Fibroblast of upper back skin (primary cell): ENCODE data around the gene CFAP52.
"Not testable (repeated sequence)": the region's sequence is repeated elsewhere in the genome, so short reads cannot be mapped to it uniquely, and the experiment has no call there.

Experiments used
- DNase-seq: peaks from one replicate; pipeline ENCODE4 v3.0.0-alpha.2; 2013

Gene CFAP52

DNA sequence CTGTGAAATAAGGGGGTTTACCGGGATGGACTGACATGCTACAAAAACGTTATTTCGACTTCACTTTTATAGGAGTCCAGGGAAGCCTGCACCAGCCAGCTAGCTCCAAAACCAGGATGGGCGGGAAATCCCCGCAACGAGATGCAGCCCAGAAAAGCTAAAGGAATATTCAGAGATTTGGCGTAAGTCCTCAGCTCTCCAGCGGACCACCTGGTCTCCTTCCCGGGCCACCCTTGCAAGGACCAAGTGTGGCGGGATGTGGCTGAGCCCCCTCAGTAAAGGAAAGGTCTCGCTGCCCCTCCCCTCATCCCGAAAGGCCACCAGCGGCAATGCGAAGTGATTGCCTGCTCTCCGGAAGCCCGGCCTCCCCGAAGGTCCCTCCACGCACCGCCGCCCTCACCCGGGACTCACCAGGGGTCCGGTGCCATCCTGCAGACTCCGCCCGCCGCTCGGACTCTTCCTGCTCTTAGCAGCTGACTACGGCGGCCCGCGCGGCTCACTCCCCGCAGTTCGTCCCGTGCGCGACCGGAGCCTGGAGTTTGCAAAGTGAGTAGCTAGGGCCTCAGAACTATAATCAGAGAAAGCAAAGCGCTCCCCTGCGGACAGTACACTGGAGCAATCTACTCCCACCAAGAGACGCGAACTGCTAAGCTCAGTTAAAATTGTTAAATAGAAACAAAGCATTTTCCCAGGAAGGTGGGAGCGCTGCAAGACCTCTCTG, 901 bp upstream of the CFAP52 start, which contains the start of gene STX8:
Gene STX8, minus strand, starts transcription at position 440 of the 721 bp plus-strand sequence. Its CDS starts 12 bp downstream, at position 428.
- DNase-seq: peak; percentile 85

DNA sequence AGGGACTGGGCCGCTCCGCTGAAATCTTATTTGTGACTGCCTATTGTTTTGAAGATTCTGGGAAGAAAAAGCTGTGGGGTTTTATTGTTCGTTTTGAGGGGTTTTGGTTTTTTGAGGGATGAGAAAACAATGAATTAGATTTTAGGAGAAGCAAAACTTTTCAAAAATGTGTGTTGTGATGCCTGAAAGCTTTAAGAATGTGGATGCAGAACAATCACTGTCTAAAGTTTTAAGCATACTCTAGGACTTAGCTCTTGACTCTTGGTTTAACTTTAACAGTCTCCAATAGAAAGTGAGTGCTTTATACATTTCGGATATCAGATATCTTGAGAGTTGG, 899 bp downstream of the CFAP52 start:
- DNase-seq: no peak

DNA sequence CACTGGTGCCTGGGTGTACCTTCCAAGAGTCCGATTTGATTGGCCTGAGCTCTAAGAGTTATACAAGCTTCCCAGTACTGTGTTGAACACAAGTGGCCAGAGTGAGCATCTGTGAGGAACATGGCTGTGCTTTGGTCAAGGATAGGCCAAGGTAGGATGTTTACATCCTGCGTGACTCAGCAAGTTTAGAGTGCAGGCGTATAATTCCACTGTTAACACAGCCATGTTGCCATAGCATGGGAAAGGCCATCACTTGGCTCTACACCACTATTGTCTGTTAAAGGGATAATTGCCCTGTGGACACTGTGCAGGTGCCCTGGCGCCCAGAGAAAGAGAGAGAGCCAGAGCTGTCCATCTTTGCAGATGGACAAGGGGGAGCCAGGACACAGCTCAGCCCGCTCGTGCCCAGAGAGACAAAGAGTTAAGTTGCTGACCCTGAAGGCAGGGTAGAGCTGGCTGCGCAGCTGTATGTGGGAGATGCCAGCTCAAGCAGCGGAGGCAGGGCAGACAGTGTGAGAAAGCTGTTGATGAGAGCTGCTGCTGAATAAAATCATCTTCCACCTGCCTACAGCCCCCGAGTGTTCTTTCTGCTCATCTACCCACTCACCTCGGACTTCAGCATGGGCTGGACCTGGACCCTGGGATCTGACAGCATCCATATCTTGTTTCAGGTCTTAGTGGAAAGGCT, 11.7 kb downstream of the CFAP52 start:
- no peak for DNase-seq

DNA sequence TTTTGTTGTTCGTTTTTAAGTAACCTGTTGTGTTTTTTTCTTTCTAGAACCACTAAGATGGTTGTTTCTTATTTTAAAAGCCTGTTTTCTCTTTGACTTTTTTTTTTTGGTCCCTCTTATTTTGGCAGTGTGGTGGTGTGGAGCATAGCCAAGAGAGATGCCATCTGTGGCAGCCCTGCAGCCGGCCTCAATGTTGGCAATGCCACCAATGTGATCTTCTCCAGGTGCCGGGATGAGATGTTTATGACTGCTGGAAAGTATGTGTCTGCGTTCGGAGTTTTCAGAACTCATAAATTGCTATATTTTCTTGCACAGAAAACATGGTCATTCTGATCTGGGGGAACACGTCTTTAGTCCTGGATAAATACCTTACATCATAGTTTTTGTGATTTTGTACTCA, 17.6 kb downstream of the CFAP52 start:
- no peak for DNase-seq

DNA sequence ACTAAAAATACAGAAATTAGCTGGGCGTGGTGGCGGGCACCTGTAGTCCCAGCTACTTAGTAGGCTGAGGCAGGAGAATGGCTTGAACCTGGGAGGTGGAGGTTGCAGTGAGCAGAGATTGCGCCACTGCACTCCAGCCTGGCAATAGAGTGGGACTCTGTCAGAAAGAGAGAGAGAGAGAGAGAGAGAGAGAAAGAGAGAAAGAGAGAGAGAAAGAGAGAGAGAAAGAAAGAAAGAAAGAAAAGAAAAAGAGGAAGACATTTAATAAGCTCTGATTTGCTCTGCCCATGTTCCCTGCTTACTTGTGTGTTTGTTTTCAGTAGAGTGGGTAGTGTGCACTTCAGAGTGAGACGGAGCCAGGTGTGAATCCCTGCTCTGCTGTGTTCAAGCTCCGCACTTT, 21.2 kb downstream of the CFAP52 start:
- DNase-seq: not testable (repeated sequence)

DNA sequence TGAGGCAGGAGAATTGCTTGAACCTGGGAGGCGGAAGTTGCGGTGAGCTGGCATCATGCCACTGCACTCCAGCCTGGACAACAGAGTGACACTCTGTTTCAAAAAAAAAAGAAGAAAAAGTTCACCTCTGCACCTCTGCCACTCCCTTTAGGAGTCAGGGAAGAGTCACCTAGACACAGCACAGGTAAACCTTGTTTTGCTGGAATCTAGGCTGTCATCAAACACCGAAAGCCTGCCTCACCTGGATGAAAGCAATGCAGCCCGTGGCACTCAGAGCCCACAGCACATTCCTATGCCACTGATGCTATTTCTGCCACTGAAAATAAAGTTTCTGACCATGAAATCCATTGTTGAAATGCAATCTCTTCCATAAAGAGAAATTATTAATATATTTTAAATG, 22.2 kb downstream of the CFAP52 start:
- DNase-seq: no peak

DNA sequence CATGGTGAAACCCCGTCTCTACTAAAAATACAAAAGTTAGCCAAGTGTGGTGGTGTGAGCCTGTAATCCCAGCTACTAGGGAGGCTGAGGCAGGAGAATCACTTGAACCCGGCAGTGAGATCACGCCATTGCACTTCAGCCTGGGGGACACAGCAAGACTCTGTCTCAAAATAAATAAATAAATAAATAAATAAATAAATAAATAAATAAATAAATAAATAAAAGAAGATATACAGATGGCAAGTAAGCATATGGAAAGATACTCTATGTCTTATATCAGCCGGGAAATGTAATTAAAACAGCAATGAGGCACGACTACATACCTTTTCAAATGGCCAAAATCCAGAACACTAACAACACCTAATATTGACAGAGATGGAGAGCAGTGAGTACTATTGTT, 28.1 kb downstream of the CFAP52 start:
- not testable (repeated sequence) for DNase-seq

DNA sequence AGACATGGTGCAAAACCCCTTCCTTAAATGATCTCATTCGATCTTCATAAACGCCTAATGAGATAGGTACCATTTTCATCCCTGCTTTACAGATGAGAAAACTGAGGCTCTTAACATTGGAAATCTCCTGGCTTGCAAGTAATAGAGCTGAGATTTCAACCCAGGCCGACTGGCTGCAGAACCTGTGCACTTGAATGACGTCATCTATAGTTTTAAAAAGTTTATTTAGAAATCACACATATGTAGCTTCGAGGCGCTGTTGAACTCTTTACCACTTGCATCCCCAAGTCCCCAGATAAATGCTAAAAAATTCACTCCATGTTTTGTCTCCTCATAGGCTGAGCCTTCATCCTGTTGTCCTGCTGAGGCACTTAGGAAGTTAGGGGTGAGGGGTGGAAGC, 30.0 kb downstream of the CFAP52 start:
- DNase-seq: no peak

DNA sequence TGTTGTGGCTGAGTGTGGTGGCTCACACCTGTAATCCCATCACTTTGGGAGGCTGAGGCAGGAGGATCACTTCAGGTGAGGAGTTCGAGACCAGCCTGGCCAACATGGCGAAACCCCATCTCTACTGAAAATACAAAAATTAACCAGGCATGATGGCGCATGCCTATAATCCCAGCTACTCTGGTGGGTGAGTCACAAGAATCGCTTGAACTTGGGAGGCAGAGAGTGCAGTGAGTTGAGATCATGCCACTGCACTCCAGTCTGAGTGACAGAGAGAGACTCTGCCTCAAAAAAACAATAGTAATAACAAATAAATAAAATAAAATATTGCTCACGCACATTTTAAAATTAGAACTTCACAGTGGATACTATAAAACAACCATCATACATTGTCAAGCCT, 30.6 kb downstream of the CFAP52 start:
- not testable (repeated sequence) for DNase-seq

DNA sequence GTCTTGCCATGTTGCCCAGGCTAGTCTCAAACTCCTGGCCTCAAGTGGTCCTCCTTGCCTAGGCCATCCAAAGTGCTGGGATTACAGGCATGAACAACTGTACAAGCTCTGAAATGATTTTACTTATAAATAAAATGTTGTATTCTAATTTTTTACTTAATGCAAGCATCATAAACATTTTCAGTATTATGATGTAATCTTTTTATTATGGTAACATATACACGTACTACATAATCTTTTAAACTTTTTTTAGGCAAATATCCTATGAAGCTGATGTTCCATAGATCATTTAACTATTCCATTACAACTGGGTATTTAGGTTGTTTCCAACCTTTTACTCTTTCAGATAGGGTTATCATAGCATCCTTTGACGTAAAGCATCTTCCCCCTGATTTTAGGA, 35.1 kb downstream of the CFAP52 start:
- no peak for DNase-seq

DNA sequence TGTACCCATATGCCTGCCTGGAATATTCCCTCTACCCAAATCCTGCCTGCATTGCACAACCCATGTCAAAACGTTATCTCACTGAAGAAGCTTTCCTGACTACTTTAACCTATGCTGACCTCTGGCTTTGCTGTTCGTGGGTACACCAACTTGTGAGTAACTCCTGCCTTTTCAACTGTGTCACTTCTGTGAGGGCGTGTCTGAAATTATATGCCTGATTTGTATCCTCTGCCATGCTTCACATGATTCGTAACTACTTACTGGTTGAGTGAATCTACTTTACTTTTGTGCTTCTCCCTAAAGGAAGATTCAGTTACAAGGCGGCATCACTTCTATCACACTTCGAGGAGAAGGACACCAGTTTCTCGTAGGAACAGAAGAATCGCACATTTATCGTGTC, 35.6 kb downstream of the CFAP52 start:
- DNase-seq: no peak

DNA sequence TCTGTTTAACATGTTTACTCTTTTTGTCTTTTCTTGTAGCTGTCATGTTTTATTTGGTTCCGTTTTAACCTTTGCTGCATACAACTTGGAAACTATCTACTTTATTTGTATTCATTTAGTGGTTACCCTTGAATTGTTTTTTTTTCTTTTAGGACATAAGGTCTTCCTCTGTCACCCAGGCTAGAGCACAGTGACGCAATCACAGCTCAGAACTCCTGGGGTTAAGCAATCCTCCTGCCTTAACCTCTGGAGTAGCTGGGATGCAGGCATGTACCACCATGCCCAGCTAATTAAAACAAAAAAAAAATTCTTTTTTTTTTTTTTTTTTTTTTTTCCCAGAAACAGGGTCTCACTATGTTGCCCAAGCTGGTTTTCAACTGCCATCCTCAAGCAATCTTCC, 39.0 kb downstream of the CFAP52 start:
- no peak for DNase-seq

DNA sequence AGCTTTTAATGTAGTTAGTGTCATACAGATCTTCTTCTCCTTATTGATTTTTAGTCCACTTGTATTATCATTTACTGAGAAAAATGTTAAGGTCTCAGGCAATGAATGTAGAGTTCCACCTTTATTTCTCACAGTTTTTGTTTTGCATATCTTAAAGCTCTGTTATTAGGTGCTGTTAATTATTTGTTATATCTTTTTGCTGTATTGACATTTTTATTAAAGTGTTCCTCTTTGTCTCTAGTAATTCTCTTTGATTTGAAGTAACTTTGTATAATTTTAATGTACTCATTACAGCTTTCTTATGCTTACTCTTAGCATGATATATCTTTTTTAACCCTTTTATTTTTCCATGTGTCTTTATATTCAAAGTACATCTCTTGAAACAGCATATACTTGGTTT, 46.5 kb downstream of the CFAP52 start:
- DNase-seq: no peak

DNA sequence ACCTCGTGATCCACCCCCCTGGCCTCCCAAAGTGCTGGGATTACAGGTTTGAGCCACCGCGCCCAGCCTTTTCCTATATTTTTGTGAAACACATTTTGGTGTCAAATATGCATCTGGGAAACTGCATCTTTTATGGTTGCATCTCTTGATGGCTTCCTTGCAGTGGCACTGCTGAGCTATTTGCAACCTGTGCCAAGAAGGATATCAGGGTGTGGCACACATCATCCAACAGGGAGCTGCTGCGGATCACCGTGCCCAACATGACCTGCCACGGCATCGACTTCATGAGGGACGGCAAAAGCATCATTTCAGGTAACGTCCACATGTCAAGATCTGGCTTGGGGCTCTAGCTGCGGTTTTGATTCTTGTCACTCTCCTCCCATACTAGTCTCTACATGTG, 52.1 kb downstream of the CFAP52 start:
- no peak for DNase-seq

DNA sequence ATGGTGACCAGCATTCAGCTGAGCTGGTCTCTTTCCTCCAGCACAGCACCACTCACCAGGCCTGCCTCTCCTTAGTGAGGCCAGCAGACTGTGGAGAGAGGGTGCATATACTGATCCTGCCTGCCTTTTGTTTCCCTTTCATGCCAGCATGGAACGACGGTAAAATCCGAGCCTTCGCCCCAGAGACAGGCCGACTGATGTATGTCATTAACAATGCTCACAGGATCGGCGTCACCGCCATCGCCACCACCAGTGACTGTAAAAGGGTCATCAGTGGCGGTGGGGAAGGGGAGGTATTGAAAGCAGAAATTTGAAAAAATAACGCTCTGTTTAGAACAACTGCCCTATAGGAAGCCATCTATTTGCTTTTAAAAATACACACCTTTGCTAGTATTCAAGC, 56.3 kb downstream of the CFAP52 start:
- DNase-seq: no peak

DNA sequence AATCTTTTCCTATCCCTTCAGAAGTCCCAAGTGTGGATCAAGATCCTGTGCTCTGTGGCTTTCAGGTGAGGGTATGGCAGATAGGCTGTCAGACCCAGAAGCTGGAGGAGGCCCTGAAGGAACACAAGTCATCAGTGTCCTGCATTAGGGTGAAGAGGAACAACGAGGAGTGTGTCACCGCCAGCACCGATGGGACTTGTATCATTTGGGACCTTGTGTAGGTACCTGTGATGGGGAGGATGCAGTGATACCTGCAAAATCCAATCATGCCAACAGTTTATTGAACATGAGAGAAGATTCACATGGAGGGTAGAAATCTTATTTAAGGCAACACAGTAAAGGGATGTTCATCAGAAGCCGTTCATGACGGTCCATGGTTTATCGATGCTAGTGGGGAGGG, 58.9 kb downstream of the CFAP52 start:
- DNase-seq: no peak

DNA sequence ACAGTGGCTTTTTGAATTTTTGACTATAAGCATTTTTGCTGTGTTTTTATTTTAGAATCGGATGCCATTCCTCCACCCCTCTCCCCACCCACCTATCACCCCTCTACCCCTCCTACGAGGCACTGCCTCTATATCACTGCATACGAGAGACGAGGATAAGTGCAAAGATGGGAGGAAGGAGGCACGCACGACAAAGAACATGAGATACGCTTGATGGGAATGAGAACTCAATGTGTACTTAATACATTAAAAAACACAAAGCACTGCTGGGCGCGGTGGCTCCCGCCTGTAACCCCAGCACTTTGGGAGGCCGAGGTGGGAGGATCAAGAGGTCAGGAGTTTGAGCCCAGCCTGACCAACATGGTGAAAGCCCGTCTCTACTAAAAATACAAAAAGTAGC, 60.1 kb downstream of the CFAP52 start:
- DNase-seq: no peak

DNA sequence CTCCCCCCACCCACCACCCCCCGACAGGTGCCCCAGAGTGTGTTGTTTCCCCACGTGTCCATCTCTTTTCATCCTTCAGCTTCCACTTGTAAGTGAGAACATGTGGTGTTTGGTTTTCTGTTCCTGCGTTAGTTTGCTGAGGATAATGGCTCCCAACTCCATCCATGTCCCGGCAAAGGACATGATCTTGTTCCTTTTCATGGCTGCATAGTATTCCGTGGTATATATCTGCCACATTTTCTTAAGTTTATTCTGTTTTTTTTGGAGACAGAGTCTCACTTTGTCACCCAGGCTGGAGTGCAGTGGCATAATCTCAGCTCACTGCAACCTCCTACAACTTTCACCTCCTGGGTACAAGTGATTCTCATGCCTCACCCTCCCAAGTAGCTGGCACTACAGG, 63.9 kb downstream of the CFAP52 start:
- DNase-seq: not testable (repeated sequence)

DNA sequence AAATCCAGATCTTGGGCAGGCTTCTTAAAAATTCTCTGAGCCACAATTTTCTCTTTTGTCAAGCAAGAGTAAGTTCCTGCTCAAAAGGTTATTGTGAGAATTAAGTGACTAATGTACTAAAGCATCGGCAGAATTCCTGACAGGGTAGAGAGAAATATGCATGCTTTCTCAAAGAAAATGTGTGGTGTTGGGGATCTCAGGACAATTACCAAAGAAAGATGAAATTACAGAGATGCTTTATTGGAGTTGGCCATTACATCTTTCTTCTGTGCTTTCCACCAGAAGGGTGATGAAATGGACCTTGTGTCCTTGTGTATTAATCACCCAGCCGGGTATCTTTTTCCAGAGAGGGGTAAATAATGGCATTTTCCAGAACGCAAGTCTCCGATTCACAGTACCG, 67.2 kb downstream of the CFAP52 start:
- DNase-seq: peak; percentile 36

DNA sequence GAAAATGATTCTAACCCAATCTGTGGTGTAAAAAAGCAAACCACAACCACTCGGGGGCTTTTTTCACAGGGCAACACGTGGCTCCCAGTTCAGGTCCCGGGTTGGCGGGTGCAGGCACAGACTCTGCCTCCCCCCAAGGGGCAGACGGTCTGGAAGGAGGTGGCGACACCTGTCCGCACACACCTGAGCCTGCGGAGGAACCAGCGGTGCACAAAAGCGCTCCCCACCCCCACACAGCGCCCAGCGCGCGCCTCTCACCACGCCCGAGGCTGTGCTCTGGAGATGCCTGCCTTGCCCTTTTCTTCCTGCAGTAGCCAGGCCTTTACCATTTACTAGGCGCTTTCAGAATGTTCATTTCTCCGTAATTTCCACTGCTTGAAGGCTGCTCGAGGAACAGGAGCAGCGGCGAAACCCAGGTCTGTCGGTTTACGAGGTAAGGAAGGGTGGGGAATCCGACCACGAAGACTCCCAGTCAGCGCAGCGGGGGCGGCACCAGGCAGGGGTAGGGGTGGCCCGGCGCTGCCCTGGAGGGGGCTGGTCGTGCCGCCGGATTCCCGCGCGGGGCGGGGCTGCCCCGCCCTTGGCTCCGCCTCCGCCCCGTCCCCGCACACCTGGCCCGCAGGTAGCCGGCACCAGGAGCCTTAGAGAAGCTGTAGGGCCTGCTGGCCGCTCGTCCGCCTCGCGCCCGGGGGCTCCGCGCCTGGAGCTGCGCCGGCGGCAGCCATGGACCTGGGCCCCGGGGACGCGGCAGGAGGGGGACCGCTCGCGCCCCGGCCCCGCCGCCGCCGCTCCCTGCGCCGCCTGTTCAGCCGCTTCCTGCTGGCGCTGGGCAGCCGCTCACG, 68.7 kb downstream of the CFAP52 start, which contains the start of gene USP43:
Gene USP43, plus strand, starts transcription at position 608 of the 842 bp plus-strand sequence. Its CDS starts 116 bp downstream, at position 724.
- no peak for DNase-seq

DNA sequence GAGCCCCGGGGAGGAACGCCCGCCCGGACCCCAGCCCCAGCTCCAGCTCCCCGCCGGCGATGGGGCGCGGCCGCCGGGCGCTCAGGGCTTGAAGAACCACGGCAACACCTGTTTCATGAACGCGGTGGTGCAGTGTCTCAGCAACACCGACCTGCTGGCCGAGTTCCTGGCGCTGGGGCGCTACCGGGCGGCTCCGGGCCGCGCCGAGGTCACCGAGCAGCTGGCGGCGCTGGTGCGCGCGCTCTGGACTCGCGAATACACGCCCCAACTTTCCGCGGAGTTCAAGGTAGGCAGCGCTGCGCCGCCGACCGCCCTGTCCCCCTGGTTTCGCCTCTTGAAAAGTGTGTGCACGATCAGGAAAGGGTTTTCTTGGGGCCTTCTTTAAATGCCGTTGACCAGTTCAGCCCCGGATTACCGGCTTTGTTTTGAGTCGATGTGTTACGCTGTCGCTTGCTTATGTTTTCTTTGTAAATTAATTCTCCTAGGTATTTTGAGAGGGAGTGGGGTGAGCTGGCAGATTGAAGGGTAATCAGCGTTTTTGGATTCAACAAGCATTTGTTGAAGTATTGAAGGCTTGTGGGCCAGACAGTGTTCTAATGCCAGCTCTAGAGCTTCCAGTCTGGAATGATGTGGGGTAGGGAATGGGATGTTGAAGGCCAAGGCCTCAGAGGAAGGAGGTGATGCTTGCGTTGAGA, 69.6 kb downstream of the CFAP52 start:
- no peak for DNase-seq

DNA sequence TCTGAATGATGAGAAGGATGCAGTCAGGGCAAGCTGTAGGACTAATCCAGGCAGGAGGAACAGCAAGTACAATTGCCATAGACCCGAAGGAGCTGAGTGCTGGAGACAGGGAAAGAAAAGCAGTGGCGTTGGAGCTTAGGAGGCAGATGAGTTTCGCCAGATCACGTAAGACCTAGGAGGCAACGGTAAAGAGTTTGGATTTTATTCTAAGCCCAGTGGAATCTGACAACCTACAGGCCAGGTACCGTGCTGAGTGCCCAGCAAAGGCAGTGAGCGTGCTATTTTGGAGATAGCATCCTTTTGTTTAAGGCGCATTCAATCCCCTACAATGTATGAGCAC, 70.1 kb downstream of the CFAP52 start:
- no peak for DNase-seq

DNA sequence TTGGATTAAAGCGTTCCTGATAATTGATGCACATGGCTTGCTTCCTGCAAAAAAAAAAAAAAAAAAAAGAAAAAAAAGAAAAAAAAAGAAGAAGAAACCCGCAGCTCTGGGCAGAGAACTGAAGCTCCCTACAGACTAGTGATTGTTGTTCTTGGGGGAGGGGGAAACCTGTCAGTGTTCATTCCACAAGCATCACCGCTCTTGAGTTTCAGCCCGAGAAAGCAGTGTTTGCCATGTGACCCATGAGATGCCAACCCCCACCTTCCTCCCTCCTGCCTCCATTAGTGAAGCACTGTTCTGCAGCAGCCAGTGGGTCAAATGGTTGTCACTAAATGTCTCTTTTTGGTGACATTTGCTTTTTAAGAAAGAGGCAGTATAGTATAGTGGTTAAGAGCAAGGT, 70.6 kb downstream of the CFAP52 start:
- DNase-seq: no peak
